NB4 (cell line): ENCODE data around the gene ADGRG7.

ENCODE experiments used
- POLR2A ChIP-seq: IDR thresholded peaks from 2 replicates; pipeline ENCODE4 v1.6.1; 2011; ENCODE audit warnings: mild to moderate bottlenecking; ENCODE audit not compliant: insufficient read length; ENCODE audit errors: extremely low read depth
- TF ChIP-seq, protein P1 (sequence below): IDR thresholded peaks from one replicate; pipeline ENCODE4 v1.5.1; 2012; ENCODE audit warnings: low read depth, low read length

DNA sequence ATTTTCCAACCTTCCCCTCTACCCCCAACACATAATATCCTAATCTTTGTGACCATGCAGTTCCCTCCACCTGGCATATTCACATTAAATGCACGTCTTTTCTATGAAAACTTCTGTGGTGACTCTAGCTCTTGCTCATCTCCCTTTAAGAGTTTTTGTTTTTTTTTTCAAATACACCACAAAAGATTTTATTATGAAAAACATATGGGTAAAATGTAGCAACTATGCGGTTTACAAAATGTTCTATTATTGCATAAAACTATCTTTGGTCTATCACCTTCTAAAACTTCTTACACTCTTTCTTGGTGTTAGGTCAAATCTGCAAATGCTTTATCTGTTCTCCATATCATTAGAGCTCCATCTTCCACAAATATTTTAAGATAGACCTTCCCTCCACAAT is 38.6 kb upstream of the ADGRG7 start:
- TF ChIP-seq POLR2A, result no peak
- TF ChIP-seq, protein P1, sequence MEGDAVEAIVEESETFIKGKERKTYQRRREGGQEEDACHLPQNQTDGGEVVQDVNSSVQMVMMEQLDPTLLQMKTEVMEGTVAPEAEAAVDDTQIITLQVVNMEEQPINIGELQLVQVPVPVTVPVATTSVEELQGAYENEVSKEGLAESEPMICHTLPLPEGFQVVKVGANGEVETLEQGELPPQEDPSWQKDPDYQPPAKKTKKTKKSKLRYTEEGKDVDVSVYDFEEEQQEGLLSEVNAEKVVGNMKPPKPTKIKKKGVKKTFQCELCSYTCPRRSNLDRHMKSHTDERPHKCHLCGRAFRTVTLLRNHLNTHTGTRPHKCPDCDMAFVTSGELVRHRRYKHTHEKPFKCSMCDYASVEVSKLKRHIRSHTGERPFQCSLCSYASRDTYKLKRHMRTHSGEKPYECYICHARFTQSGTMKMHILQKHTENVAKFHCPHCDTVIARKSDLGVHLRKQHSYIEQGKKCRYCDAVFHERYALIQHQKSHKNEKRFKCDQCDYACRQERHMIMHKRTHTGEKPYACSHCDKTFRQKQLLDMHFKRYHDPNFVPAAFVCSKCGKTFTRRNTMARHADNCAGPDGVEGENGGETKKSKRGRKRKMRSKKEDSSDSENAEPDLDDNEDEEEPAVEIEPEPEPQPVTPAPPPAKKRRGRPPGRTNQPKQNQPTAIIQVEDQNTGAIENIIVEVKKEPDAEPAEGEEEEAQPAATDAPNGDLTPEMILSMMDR, result no peak
